GM12891 (cell line): Measurements from ENCODE around the gene DENND1A.

Experiments
- PAX5 ChIP-seq: IDR thresholded peaks from 2 replicates; pipeline ENCODE4 v1.6.1; 2011; ENCODE audit warnings: low read length, moderate library complexity, mild to moderate bottlenecking; ENCODE audit not compliant: insufficient read depth, severe bottlenecking
- POLR2A ChIP-seq: IDR thresholded peaks from 2 replicates; pipeline ENCODE4 v1.6.1; 2011; ENCODE audit warnings: low read depth, low read length, control low read depth
- SPI1 ChIP-seq: IDR thresholded peaks from 2 replicates; pipeline ENCODE4 v1.6.1; 2011; ENCODE audit warnings: low read depth, low read length, control low read depth

- TF ChIP-seq POLR2A (no peak), PAX5 (no peak), SPI1 (no peak)
These were observed 322.4 kb downstream of the DENND1A start for GRCh38 chr9:123607479-123607878.
